DOHH2 (cell line): Measurements from ENCODE around the gene FHOD3.

ENCODE experiments used
- H3F3A ChIP-seq: fragments of 200-600 bp; sonication (generic), shearing (Covaris generic); 2 replicates; pipeline ENCODE4 v1.6.0; 2016; ENCODE audit warnings: antibody characterized with exemption, mild to moderate bottlenecking; ENCODE audit not compliant: control insufficient read depth, insufficient read depth
- H3K27ac ChIP-seq: fragments of 200-600 bp; sonication (generic); 2 replicates; pipeline ENCODE4 v1.5.1; 2014; ENCODE audit warnings: low read depth, mild to moderate bottlenecking, low read length, moderate library complexity
- H3K27me3 ChIP-seq: fragments of 200-600 bp; sonication (generic); 2 replicates; pipeline ENCODE4 v1.6.1; 2014; ENCODE audit warnings: mild to moderate bottlenecking, low read length, mixed read lengths; ENCODE audit not compliant: control insufficient read depth
- H3K36me3 ChIP-seq: fragments of 200-600 bp; sonication (generic); 2 replicates; pipeline ENCODE4 v1.6.1; 2014; ENCODE audit warnings: mild to moderate bottlenecking, low read length, moderate library complexity, mixed read lengths; ENCODE audit not compliant: control insufficient read depth
- H3K4me1 ChIP-seq: fragments of 200-600 bp; sonication (generic); 2 replicates; pipeline ENCODE4 v1.6.1; 2014; ENCODE audit warnings: mild to moderate bottlenecking, low read length, mixed read lengths; ENCODE audit not compliant: control insufficient read depth
- H3K4me2 ChIP-seq: fragments of 200-600 bp; sonication (generic); 2 replicates; pipeline ENCODE4 v1.6.0; 2014; ENCODE audit warnings: mild to moderate bottlenecking, low read length, moderate library complexity
- H3K4me3 ChIP-seq: fragments of 200-600 bp; sonication (generic); 2 replicates; pipeline ENCODE4 v1.5.1; 2014; ENCODE audit warnings: mild to moderate bottlenecking, low read length, mixed read lengths
- H3K79me2 ChIP-seq: fragments of 200-600 bp; sonication (generic); 2 replicates; pipeline ENCODE4 v1.6.1; 2014; ENCODE audit warnings: mild to moderate bottlenecking, low read length, mixed read lengths; ENCODE audit not compliant: control insufficient read depth
- H3K9me2 ChIP-seq: fragments of 200-600 bp; sonication (generic); replicated peaks from 2 replicates; pipeline ENCODE4 v1.6.1; 2014; ENCODE audit warnings: mild to moderate bottlenecking, low read length, mixed read lengths; ENCODE audit not compliant: control insufficient read depth
- H3K9me3 ChIP-seq: fragments of 200-600 bp; sonication (generic); 2 replicates; pipeline ENCODE4 v1.6.1; 2014; ENCODE audit warnings: antibody characterized with exemption, low read length, mixed read lengths; ENCODE audit not compliant: control insufficient read depth, insufficient read depth
- H4K20me1 ChIP-seq: fragments of 200-600 bp; sonication (generic); 2 replicates; pipeline ENCODE4 v1.6.0; 2014; ENCODE audit warnings: low read depth, mild to moderate bottlenecking, antibody characterized with exemption, low read length, moderate library complexity; ENCODE audit not compliant: control insufficient read depth, insufficient read depth
- CTCF ChIP-seq: fragments of 200-600 bp; sonication (generic); IDR thresholded peaks from one replicate; pipeline ENCODE4 v1.5.1; 2014; ENCODE audit warnings: antibody characterized with exemption, mild to moderate bottlenecking, low read depth, low read length; ENCODE audit not compliant: poor library complexity, severe bottlenecking
- EZH2phosphoT487 ChIP-seq: fragments of 200-600 bp; sonication (generic); IDR thresholded peaks from 2 replicates; pipeline ENCODE4 v1.6.1; 2017; ENCODE audit warnings: borderline replicate concordance, mild to moderate bottlenecking, antibody characterized with exemption, low read length, moderate library complexity, mixed read lengths

The FHOD3 gene

DNA sequence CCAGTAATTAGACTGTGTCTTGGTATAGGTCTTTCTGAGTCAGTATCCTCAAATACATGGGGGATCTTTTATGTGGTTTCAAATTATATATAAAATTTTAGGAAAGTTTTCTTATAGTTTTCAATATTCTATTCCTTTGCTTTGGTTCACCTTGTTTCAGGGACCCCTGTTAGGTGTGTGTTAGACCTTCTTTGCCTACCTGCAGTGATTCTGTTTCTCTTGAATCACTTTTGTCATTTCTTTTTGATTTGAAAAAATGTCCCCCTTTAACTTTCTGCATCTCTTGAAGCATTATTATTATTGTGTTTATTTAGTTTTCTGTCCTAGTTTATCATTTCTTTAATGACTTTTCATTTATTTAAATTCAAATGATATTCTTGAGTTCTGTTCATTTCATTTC lies 98.7 kb downstream of the FHOD3 start:
- Histone ChIP-seq H3K9me3 (no peaks in the 10 kb centered on the region), H3K79me2 (no peaks in the 10 kb centered on the region), H3K4me2 (no peak overlapping the region)

GRCh38 chr18:36397033-36397432 lies 99.5 kb downstream of the FHOD3 start:
- H3K36me3 ChIP-seq, result no peaks in the 10 kb centered on the region
- TF ChIP-seq EZH2phosphoT487 (no peak), CTCF (no peak)
- no peak overlapping the region for H3K4me2 ChIP-seq
- H3K79me2 ChIP-seq, result no peaks in the 10 kb centered on the region
- no peak overlapping the region for H3K4me3 ChIP-seq
- H3F3A ChIP-seq, result no peaks in the 10 kb centered on the region
- no peaks in the 10 kb centered on the region for H4K20me1 ChIP-seq
- no peaks in the 10 kb centered on the region for H3K27me3 ChIP-seq
- H3K9me2 ChIP-seq, result no peaks in the 10 kb centered on the region
- no peak overlapping the region for H3K27ac ChIP-seq
- no peaks in the 10 kb centered on the region for H3K9me3 ChIP-seq
- H3K4me1 ChIP-seq, result no peaks in the 10 kb centered on the region

More for the DNA sequence above, 98.7 kb downstream of the FHOD3 start:
- Histone ChIP-seq H3K4me1 (no peaks in the 10 kb centered on the region), H3K4me3 (no peak overlapping the region), H3K9me2 (no peaks in the 10 kb centered on the region), H4K20me1 (no peaks in the 10 kb centered on the region), H3K27me3 (no peaks in the 10 kb centered on the region), H3K27ac (no peak overlapping the region), H3K36me3 (no peaks in the 10 kb centered on the region), H3F3A (no peaks in the 10 kb centered on the region)
- TF ChIP-seq CTCF, result no peak
- no peak for TF ChIP-seq EZH2phosphoT487

DNA sequence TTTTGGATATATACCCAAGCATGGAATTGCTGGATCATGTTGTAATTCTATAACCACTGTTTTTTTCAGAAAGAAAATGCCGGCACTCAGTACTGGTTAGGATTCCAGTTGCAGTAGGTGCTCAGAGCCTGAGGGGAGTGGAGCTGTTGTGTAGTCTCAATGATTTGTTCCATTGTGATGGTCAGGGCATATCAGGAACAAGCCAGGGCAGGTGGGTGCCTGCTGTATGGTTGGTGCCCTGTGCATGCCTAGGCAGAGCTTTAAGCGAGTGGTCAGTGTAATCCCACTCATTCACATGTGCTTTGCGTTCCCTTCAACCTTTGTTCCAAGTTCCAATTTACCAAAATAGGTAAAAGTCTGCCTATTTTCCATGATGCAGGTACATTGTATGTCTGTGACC lies 100.9 kb downstream of the FHOD3 start:
- Histone ChIP-seq H4K20me1 (no peaks in the 10 kb centered on the region), H3F3A (no peaks in the 10 kb centered on the region), H3K27me3 (no peaks in the 10 kb centered on the region), H3K9me2 (no peaks in the 10 kb centered on the region), H3K27ac (no peak overlapping the region), H3K4me1 (no peaks in the 10 kb centered on the region), H3K36me3 (no peaks in the 10 kb centered on the region), H3K4me2 (no peak overlapping the region), H3K9me3 (no peaks in the 10 kb centered on the region), H3K4me3 (no peak overlapping the region), H3K79me2 (no peaks in the 10 kb centered on the region)
- no peak for TF ChIP-seq CTCF
- TF ChIP-seq EZH2phosphoT487, result no peak

- Histone ChIP-seq H3K4me1 (no peaks in the 10 kb centered on the region), H3K36me3 (no peaks in the 10 kb centered on the region), H3F3A (no peaks in the 10 kb centered on the region), H3K4me2 (no peak overlapping the region), H3K9me2 (no peaks in the 10 kb centered on the region), H3K4me3 (no peak overlapping the region), H3K9me3 (no peaks in the 10 kb centered on the region), H4K20me1 (no peaks in the 10 kb centered on the region), H3K79me2 (no peaks in the 10 kb centered on the region), H3K27ac (no peak overlapping the region), H3K27me3 (no peaks in the 10 kb centered on the region)
- TF ChIP-seq CTCF (no peak), EZH2phosphoT487 (no peak)
Measured at GRCh38 chr18:36399055-36399454, 101.5 kb downstream of the FHOD3 start.
